IPS DF 6.9 (cell line): Measurements from ENCODE around the gene DNAJC28.
"Not testable (repeated sequence)": the region's sequence is repeated elsewhere in the genome, so short reads cannot be mapped to it uniquely, and the experiment has no call there.

ENCODE experiments used
- DNase-seq: peaks from one replicate; pipeline ENCODE4 v3.0.0-alpha.2; 2013; ENCODE audit warnings: low read depth, low spot score
- H3K27ac ChIP-seq: one replicate; pipeline ENCODE4 v1.5.1; 2013; ENCODE audit warnings: low read length, control low read depth
- H3K27me3 ChIP-seq: 2 replicates; pipeline ENCODE4 v1.6.1; 2013; ENCODE audit warnings: mild to moderate bottlenecking, low read length; ENCODE audit not compliant: control insufficient read depth, insufficient read depth
- H3K36me3 ChIP-seq: 2 replicates; pipeline ENCODE4 v1.6.1; 2013; ENCODE audit warnings: low read length; ENCODE audit not compliant: control insufficient read depth, insufficient read depth
- H3K4me1 ChIP-seq: 2 replicates; pipeline ENCODE4 v1.6.1; 2013; ENCODE audit warnings: low read length; ENCODE audit not compliant: control insufficient read depth, insufficient read depth
- H3K4me3 ChIP-seq: 2 replicates; pipeline ENCODE4 v1.5.1; 2013; ENCODE audit warnings: mild to moderate bottlenecking, low read length
- H3K9me3 ChIP-seq: 2 replicates; pipeline ENCODE4 v1.6.1; 2013; ENCODE audit warnings: low read length, inconsistent platforms; ENCODE audit not compliant: control insufficient read depth, insufficient read depth
- WGBS: extraction: QIAGEN DNeasy Blood & Tissue Kit; methylation state at CpG from one replicate; pipeline ENCODE4 v1.1.7; 2013; ENCODE audit warnings: mixed read lengths, missing lambda C conversion rate; ENCODE audit not compliant: insufficient read length, insufficient coverage; 5-methylcytosine and 5-hydroxymethylcytosine counted together

Gene DNAJC28

DNA sequence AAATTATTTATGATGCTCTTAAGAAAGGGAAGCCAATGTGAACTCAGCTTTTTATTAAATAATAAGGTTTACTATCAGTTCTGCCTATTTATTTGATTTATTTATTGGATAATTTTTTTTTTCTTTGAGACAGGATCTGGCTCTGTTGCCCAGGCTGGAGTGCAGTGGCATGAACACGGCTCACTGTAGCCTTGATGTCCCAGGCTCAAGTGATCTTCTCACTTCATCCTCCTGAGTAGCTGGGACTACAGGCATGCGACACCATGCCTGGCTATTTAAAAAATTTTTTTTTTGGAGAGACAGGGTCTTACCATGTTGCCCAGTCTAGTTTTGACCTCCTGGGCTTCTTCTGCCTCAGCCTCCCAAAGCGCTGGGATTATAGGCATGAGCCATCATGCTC is 21.0 kb upstream of the DNAJC28 start:
- no peaks in the 10 kb centered on the region for H3K9me3 ChIP-seq
- DNase-seq = no peak
- no peaks in the 10 kb centered on the region for H3K27me3 ChIP-seq
- H3K27ac ChIP-seq = no peak overlapping the region
- peaks cover 33% of the 10 kb centered on the region for H3K36me3 ChIP-seq
- H3K4me1 ChIP-seq = no peaks in the 10 kb centered on the region
- no peak overlapping the region for H3K4me3 ChIP-seq
- no CpG with 5 or more reads among the region's 3 CpGs for WGBS

DNA sequence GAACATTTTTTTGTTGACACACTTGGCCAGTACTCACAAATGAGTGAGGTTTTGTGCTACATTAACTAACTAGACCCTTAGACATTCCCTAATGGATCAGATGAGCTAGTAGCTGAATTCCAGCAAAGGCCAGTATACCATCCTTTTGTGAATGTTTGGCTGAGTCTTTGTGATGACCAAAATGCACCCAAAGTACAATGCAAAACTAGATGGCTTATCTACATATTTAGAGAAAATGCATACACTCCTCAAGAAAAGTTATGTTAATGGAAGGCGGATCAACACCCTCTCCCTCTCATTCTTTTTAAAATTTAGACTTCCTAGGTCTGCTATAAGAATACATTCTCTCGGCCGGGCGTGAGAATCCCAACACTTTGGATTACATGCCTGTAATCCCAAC is 20.1 kb upstream of the DNAJC28 start:
- no peaks in the 10 kb centered on the region for H3K4me1 ChIP-seq
- no peak for DNase-seq
- H3K36me3 ChIP-seq = peaks cover 25% of the 10 kb centered on the region
- no peaks in the 10 kb centered on the region for H3K27me3 ChIP-seq
- no CpG with 5 or more reads among the region's 4 CpGs for WGBS
- no peak overlapping the region for H3K27ac ChIP-seq
- H3K9me3 ChIP-seq = no peaks in the 10 kb centered on the region
- H3K4me3 ChIP-seq = no peak overlapping the region

DNA sequence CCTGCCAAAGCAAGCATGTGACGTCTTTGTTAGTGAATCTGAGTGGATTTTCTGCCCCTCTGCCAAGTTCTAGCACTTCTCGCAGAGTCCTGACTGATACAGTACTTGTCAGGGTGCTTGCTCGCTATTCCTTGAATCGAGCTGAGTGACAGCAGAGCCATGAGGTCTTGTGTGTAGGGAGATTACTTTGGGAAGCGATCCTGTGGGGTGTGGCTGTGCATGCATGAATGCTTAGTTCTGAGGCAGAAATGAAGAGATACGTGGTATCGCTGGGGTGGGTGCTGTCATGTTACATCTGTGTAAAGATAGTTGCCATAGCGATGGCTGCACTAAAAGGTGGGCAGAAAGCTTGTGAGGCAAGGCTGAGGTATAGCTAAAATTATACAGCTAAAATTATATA is 19.3 kb upstream of the DNAJC28 start:
- no peak overlapping the region for H3K4me3 ChIP-seq
- no peak for DNase-seq
- WGBS = no CpG with 5 or more reads among the region's 8 CpGs
- no peaks in the 10 kb centered on the region for H3K9me3 ChIP-seq
- H3K27me3 ChIP-seq = no peaks in the 10 kb centered on the region
- no peak overlapping the region for H3K27ac ChIP-seq
- peaks cover 26% of the 10 kb centered on the region for H3K36me3 ChIP-seq
- no peaks in the 10 kb centered on the region for H3K4me1 ChIP-seq

DNA sequence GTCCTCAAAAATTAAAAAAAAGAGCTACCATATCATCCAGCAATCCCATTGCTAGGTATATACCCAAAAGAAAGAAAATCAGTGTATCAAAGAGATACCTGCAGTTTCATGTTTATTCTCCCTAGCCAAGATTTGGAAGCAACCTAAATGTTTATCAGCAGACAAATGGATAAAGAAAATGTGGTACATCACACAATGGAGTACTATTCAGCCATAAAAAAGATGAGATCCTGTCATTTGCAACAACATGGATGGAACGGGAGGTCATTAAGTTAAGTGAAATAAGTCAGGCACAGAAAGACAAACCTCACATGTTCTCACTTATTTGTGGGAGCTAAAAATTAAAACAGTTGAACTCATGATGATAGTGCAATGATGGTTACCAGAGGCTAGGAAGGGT is 15.5 kb upstream of the DNAJC28 start:
- H3K36me3 ChIP-seq = peaks cover 15% of the 10 kb centered on the region
- H3K4me3 ChIP-seq, H3K9me3 ChIP-seq, H3K27ac ChIP-seq, H3K4me1 ChIP-seq, DNase-seq, H3K27me3 ChIP-seq: not testable (repeated sequence)
- no CpG with 5 or more reads among the region's 1 CpG for whole genome bisulfite sequencing

DNA sequence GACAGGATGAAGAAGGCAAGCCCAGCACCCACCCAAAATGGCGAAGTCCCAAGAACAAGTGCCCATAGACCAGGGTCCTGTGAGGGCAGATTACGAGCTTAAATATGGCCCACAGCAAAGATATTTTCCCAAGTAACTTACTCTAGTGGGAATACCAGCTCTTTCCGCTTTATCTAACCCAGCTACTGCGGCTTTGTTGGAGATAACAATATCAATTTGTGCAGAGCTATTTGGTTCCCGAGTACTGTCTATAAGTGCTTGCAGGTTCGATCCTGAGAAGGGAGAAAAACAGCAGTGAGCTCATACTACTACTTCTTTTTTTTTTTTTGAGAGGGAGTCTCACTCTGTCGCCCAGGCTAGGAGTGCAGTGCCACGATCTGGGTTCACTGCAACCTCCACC is 14.3 kb upstream of the DNAJC28 start:
- WGBS = no CpG with 5 or more reads among the region's 8 CpGs
- peaks cover 11% of the 10 kb centered on the region for H3K36me3 ChIP-seq
- no peaks in the 10 kb centered on the region for H3K9me3 ChIP-seq
- no peak overlapping the region for H3K4me3 ChIP-seq
- DNase-seq = no peak
- no peaks in the 10 kb centered on the region for H3K27me3 ChIP-seq
- H3K4me1 ChIP-seq = no peaks in the 10 kb centered on the region
- no peak overlapping the region for H3K27ac ChIP-seq

DNA sequence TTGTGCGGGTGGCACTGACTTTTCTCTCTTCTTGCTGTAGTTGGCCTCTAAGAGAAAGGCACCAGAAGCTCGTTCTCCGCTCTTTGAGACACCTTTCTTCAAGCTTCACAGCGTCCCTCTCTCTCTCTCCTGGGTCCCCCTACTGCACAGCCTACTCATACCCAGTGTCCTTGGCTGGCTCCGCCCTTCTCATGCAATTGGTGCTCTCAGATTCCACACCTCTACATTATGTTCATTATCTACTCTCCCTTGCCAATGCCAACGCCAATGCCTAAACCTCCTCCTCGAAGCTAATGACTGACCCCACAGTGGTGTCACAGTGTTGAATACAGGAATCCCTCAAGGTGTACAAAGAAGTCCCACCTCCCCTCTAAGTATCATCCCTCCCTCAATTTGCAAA is 4.8 kb upstream of the DNAJC28 start:
- Histone ChIP-seq H3K9me3 (no peaks in the 10 kb centered on the region), H3K27ac (no peak overlapping the region), H3K4me3 (no peak overlapping the region), H3K4me1 (no peaks in the 10 kb centered on the region), H3K36me3 (no peaks in the 10 kb centered on the region), H3K27me3 (no peaks in the 10 kb centered on the region; the same call in 1 of the 2 replicates)
- no CpG with 5 or more reads among the region's 7 CpGs for WGBS
- DNase-seq = no peak

DNA sequence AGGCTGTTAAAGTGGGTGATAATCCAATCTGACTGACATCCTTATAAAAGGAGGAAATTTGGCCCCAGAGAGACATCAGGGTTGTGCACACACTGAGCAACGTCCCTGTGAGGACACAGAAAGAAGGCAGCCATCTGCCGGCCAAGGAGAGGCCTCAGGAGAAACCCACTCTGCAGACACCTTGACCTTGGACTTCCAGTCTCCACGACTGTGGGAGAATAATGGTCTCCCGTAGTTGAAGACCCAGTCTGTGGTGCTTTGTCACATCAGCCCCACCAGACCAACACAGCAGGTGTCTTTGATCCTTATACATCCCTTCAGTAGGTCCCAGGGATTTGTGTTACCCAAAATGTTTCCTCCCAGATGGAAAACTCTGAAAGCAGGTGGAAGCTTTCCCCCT is 4.2 kb upstream of the DNAJC28 start:
- DNase-seq = no peak
- H3K4me3 ChIP-seq = no peak overlapping the region
- no peaks in the 10 kb centered on the region for H3K36me3 ChIP-seq
- H3K27ac ChIP-seq = no peak overlapping the region
- H3K9me3 ChIP-seq = no peaks in the 10 kb centered on the region
- no peaks in the 10 kb centered on the region for H3K4me1 ChIP-seq
- no peaks in the 10 kb centered on the region; the same call in 1 of the 2 replicates for H3K27me3 ChIP-seq
- no CpG with 5 or more reads among the region's 4 CpGs for WGBS

DNA sequence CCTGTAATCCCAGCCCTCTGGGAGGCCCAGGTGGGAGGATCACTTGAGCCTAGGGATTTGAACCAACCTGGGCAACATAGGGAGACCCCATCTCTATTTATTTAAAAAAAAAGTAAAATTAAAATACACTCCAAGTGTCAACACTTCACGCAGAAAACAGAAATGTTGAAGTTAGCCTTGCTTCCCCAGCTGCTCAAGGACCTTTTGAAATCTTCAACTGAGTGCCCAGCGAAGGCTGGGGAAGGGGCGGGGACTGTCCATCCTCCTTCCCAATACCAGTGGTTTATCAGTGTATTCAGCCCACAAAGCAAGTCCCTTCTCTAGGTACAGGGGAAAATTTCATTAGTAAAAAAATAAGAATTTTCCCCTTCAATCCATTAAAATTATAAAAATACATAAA is 2.2 kb upstream of the DNAJC28 start:
- no CpG with 5 or more reads among the region's 3 CpGs for WGBS
- Histone ChIP-seq H3K4me1 (no peaks in the 10 kb centered on the region), H3K27ac (no peak overlapping the region), H3K27me3 (no peaks in the 10 kb centered on the region; the same call in 1 of the 2 replicates), H3K9me3 (no peaks in the 10 kb centered on the region), H3K36me3 (no peaks in the 10 kb centered on the region), H3K4me3 (no peak overlapping the region)
- no peak for DNase-seq

DNA sequence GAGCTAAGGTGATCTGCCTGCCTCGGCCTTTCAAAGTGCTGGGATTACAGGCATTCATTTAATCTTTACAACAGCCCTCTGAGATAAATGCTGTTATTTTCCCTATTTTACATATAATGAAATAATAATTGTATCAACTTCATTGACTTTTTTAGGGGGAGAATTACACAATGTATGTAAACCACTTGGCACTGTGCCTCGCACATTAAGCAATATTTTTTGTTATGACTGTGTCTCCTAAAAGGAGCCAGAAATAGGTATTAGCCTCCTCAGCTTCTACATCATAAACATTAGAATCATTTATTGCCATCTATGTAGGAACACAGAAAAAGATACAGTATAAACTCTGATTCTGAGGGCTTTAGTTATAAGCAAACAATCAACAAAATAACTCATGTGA is 1.1 kb upstream of the DNAJC28 start:
- no peak for DNase-seq
- H3K9me3 ChIP-seq = no peaks in the 10 kb centered on the region
- H3K27ac ChIP-seq = no peak overlapping the region
- H3K4me1 ChIP-seq = no peaks in the 10 kb centered on the region
- no peaks in the 10 kb centered on the region for H3K36me3 ChIP-seq
- H3K4me3 ChIP-seq = no peak overlapping the region
- H3K27me3 ChIP-seq = no peaks in the 10 kb centered on the region; the same call in 1 of the 2 replicates
- no CpG with 5 or more reads among the region's 2 CpGs for WGBS

DNA sequence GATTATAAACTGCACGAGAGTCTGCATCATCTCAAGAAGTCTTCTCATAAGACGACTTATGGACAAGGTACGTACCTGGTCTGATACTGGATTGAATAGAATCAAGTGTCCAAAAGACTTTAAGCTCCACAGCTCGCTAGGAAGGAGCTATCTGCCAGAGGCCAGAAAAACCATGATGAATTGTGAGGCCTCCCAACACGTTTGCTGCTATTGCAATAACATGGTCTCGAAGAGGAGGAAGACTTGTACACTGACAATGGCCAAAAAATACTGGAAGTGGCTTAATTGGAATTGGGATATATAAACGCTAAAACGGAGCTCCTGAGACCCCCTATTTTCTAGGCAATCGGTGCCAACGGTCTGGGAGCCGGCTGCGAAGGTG is 534 bp downstream of the DNAJC28 start:
- no peaks in the 10 kb centered on the region for H3K36me3 ChIP-seq
- H3K4me1 ChIP-seq = no peaks in the 10 kb centered on the region
- no CpG with 5 or more reads among the region's 12 CpGs for WGBS
- peak overlapping the region; percentile 88; the same call in 1 of the 2 replicates for H3K4me3 ChIP-seq
- no peak overlapping the region for H3K27ac ChIP-seq
- no peaks in the 10 kb centered on the region for H3K9me3 ChIP-seq
- DNase-seq = no peak
- no peaks in the 10 kb centered on the region; the same call in 1 of the 2 replicates for H3K27me3 ChIP-seq

DNA sequence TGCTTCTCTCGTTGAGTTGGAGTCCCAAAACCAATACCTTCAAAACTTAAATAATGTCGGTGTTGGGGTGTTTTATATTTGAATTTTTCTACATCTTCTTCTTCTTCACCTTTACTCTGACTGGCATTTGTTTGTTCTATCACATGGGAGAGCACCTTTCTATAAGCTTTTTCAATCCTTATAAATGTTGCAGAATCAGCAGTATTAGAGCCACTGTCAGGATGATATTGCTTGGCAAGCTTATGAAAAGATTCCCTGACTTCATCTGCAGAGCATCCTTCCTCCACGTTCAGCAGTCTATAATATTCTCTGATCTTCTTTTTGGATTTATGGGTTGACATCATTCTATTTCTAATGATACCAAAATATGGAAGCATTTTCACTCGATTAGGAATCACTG is 2.6 kb downstream of the DNAJC28 start:
- WGBS = no CpG with 5 or more reads among the region's 4 CpGs
- Histone ChIP-seq H3K36me3 (no peaks in the 10 kb centered on the region), H3K27ac (no peak overlapping the region), H3K27me3 (no peaks in the 10 kb centered on the region; the same call in 1 of the 2 replicates), H3K4me3 (no peak overlapping the region), H3K9me3 (no peaks in the 10 kb centered on the region), H3K4me1 (no peaks in the 10 kb centered on the region)
- no peak for DNase-seq
